SHP77 (cell line): ENCODE results near the gene DENND1A.
"Not testable (repeated sequence)": the region's sequence is repeated elsewhere in the genome, so short reads cannot be mapped to it uniquely, and the experiment has no call there.

Experiments used
- DNase-seq, 2 experiments: peaks; one replicate each; lab custom pipeline; 2025; lab: John Stamatoyannopoulos, UW

The DENND1A gene

DNA sequence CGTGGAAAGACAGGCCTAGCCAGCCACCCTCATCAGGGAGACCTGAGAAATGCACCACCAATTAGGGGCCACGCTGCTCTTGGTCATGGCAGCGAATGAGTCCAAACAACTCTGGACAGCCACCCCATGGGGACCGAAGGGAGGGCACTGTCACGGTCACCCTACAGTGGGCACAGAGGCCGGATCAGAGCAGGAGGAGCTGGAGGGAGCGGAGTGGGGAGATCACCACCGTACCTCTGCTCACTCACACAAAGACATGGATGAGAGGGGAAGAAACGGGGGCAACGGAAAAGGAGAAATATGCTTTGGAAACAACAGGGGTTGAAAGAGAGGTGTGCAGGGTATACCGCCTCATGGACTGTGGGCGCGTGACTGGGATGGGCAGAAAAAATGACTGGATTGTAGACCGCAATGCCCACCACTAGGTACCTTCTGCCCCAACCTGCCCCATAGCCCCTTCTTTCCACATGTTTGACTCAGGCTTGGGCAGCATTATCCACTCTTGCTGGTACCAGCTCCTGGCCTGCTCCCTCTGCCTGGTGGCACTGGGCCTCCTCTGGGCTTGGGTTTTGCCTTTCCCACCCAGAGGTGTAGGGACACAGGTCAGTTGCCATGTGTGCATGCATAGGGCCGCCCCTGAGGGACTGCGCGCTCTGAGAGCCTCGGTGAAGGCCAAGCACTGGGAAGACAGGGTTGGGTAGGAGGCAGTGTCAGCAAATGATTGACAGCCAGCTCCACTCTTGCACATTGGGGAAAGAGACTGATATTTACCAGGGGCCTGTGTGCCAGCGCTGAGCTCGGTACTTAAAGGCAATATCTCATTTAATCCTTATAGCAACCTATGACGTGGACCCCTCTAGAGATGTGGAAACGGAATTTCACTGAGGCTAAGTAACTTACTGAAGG lies 497.3 kb downstream of the DENND1A start:
- DNase-seq: no peak

DNA sequence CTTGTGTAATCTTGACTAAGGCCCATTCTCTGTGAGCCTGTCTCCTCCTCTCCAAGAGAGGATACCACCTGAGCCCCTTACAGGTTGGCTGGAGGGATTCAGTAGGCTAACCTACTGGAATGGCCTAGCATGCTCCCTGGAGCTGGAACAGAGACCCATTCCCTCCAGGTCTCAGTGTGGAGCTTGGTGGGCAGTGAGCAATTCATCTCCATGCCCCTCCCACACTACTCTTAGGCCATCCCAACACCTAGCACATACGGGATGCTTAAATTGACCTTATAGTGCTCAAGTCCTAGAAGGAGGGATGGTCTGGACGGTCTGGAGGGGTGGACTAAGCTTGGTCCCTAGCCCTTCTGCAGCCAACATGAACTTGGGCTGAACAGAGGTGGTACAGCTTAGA lies 498.3 kb downstream of the DENND1A start:
- DNase-seq: no peak

DNA sequence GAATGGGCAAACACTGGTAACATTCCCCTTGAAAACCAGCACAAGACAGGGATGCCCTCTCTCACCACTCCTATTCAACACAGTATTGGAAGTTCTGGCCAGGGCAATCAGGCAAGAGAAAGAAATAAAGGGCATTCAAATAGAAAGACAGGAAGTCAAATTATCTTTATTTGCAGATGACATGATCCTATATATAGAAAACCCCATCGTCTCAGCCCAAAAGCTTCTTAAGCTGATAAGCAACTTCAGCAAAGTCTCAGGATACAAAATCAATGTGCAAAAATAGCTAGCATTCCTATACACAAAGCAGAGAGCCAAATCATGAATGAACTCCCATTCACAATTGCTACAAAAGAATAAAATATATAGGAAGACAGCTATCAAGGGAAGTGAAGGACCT lies 501.5 kb downstream of the DENND1A start:
- DNase-seq: not testable (repeated sequence)

DNA sequence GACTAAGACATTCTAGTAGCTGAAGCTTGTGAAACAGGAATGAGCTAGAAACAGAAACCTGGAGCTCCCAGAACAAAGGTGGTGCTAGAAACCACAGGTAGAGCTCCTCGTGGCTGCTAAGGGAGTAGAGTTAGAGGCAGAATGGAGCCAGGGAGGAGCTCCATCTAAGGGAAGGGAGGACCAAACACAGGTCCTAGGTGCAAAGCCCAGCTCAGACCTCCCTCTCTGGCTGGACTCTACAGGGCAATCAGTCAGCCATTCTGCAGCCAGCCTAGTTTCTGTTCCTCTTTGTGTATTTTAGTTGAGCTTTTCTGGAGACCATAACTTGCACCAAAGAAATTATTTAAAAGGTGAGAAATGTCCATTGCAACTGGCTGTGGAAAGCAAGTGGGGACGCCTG lies 503.5 kb downstream of the DENND1A start:
- DNase-seq: no peak

DNA sequence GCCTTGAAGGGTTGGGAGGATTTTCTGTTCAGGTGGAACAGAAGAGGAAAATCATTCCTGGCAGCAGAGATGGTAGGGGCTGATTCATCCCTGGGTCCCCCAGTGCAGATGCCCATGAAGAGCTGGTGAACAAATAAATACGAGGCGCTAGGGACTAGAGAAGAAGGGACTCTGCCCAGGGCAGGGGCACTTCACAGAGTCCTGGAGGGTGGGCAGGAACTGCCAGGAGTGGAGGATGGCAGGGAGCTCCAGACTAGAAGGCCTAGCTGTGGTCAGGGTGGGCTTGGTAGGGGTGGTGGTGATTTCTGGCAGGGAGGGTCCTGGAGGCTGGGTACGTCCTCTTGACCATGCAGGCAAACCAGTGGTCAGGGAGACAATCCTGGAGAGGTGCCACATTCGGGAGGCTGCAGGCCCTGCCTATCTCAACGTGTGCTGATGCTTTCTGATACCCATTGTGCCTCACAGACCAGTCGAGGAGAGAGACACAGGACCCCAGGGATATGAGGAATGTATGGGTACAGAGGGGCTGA lies 504.0 kb downstream of the DENND1A start:
- no peak for DNase-seq

DNA sequence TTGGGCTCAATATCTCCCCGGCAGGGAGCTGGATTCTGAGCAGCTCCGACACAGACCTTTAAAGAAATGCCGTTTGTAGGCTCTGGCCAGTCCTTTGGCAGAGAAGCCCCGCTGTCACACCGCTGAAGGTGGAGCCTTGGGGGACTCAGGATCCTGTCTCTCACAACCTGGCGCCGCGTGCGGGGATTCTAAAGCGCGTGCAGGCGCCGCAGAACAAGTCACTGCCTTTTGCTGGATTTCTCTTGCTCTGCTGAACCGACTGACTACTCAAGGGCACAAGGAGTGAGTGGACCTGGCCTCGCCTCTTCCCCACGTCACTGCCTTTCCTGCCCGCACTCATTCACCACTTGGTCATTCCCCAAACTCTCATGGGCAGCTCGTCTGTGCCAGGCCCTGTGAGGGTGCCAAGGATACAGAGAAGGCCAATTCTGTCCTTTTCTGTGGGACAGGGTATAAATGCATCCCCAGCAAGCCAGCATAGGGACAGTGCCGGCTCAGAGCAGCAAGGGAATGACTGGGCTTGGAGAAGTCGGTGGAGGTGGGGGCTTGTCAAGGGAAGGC lies 504.6 kb downstream of the DENND1A start:
- no peak for DNase-seq

DNA sequence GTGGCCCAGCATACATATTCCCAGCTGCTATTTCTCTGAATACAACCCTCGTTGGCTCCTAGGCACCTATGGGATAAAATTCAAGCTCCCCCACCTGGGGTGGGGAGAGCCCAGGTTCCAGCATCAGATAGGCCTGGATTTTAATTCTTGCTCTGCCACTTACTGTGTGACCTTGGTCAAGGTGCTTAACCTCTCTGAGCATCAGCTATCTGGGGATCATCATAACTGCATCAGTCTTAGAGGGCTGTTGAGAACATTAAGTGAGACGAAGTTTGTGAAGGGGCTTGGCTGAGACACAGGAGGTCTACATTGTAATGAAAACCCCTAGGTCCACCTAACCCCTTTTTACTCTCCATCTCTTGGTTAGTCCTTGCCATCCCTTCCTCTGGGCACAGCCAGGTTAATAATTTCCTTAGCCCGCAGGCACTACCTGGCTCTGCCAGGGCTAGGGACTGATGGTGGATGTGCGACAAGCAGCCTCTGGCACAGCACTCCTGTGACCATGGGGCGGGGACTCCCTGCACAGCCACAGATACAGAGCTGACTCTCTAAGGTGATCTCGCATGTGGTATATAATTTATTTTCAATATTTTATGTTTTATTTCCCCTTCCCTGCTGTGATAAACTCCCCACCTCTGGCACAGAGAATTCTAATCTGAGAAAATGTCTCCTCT lies 505.2 kb downstream of the DENND1A start:
- no peak for DNase-seq

DNA sequence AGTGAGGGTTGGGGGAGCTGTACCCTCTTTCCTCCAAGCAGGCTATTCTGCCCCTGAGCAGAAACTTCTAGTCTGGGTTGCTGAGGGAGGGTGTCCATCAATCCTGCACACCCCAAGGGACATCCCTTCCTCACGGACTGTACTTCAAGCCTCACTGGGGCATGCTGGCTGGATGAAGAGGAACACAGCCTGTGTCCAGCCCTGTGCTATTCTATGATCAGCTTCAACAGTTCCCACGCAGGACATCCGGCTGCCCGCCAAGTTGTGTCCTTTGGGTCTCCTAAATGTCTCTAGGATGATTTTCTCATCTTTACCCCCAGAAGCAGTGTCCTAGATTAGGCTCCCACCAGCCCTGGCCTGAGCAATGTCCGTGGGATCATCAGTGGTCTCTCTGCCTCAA lies 505.8 kb downstream of the DENND1A start:
- DNase-seq: no peak

DNA sequence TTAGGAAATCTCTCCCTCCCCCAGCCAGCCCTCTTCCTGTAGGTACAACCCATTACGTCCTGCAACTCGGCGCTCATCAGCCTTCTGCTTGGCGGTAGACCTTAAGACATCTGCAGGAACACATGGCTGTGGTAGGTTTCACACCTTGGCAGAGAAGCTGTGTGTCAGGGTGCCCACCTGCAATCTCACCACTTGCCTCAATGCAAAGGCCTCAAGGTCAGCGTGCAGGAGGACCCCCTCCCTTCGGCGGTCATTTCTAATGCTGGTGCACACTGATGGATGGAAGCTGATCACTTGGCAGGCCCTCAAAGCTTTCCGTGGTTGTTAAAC lies 506.6 kb downstream of the DENND1A start:
- DNase-seq: no peak

DNA sequence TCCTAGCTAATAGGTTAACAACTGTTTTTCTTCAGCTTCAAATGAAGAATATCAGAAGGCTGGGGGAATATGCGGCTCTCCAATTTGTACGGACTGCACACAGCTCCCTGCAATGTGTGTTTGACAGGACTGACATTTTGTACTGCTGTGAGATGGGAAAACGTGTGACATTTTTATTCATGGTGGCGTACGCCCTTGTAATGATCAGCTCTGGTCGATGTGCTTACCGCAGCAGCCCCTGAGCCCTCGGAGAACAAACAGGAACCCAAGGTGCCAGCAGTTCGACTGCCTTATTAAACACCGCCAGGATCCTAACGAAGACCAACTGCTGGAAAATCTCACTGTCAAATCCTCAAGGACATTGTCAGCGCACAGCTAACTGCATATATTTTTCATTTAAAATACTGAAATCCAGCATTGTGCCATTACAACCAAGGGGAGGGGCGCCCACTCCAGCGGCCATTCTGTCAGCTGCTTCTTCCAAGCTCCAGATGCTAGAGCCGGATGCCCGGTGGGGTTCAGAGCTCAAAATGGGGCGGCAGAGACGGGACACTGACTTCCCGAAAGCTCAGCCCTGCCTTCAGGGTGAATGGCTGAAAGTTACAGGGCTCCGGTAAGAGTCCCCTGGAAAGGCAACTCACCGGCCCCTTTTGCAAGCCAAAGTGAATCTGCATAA lies 507.2 kb downstream of the DENND1A start:
- no peak for DNase-seq

DNA sequence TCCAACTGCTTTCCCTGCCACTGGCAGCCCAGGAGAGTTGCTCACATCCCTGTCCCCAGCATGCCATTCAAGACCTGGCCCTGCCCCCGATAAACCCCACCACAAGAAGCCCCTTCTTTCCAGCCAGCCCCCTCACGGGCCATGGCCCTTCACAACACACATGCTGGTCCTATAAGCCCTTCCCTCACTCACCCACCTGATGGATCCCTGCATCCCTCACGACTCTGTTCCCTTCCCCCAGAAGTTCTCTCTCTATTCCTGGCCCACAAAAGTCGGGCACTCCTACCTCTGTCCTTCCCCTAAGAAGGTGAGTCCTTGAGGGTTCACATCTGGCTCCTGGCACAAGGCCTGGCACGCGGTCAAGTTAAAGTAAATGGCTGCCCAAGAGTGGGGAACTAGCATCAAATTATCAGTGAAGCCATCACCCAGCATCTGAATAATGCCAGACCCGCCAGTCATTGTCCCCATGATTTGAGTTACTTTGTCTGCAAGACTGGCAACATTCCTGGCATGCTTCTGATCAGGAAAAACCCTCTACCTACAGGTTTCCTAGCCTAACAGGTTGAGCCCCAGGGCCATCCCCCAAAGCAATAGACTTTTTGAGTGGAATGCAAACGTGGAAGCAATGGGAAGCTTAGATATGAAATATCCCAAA lies 508.0 kb downstream of the DENND1A start:
- DNase-seq: no peak

DNA sequence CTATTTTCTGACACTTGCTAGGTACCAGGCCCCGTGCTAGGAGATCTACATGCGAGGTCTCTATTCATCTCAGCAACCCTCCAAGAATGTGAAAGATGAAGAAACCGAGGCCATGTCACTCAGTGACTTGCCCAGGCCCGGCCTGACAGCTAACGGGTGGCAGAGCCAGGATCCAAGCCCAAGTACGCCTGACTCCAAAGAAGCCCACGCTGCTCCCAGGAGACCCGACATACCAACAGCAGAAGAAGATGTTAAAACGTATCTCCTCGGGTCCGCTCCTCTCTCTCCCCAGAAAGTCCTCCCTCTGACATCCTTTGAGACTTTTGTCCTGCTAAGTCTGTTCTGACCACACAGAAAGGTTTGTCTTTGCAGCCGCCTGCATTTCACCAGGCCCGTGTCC lies 508.7 kb downstream of the DENND1A start:
- no peak for DNase-seq

DNA sequence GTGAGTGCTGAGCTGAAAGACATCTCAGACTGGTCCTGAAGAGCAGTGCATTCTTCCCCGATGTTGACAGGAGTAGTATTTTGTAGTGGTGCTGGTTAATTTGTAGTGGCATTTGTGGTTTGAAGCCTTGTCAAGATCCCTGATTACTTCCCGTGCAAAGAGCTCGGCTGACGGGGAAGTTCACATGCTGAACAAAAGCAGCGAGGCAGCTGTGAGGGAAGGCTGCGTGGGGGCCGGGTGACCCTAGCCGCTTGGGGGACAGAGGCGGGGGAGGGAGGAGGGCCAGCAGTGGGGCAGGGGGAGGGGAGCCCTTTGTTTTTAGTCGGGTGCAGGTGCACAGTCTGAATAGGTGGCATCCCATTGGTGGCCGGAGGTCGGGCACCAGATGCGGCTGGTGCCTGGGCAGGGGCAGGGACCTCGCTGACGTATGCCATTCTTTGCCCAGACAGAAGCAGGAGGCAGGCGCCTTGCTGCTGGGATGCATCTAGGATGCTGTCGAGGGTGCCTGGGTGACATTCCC lies 509.3 kb downstream of the DENND1A start:
- no peak for DNase-seq

DNA sequence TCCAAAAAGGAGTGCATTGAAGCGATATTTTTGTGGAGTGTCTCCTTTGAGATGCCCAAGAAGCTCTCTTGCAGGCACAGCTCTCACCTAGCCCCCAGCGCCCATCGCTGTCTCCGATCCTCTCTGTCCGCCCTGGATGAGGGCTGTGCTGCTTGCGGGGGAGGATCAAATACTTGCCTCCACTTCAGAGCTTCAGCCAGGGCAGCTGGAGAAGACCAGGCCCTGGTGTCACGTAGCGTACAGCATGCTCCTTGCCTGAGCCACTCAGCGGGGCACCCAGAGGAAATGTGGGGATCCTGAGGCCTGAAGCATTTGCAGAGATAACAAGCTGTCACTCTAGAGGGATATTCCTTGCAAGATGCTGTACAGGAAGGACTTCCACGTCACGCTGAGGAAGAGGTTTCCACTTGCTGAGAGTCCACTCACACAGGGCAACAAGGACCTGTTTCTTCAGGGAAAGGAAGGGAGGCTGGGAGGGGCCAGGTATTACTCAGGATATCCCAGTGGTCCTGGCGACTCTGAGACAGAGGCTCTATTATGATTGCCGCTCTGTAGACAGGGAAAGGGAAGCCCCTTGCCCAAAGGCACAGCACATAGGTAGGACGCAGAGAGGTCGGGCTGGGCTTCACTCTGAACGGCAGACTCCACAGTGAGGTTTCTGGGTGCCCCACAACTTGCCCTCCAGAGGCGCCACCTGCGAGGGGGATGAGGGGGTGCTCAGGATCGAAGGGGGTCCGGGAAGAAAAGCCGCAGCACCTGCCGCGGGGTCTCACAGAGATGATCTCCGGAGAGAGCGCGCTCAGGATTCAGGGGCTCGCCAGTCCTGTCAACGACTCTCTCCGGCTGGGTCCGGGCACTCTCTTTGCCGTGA lies 510.0 kb downstream of the DENND1A start:
- no peak for DNase-seq

DNA sequence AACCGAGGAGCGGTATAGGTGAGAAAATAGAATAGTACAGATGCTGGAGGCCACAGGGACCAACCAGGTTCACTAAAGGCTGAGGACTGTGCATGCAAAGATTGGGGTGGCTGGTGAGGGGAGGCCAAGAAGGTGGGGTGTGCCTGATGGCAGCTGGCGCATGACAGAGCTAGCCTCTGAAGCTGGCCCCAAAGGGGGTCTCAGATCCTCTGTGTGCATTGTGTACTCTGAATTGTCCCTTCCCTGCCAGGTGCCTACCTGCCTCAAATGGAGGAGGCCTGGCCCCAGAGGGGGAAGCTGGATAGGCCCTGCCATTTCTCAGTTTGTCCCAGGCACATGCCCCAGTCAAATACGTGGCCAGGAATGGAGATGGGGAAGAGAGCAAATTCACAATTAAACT lies 510.8 kb downstream of the DENND1A start:
- DNase-seq: no peak

DNA sequence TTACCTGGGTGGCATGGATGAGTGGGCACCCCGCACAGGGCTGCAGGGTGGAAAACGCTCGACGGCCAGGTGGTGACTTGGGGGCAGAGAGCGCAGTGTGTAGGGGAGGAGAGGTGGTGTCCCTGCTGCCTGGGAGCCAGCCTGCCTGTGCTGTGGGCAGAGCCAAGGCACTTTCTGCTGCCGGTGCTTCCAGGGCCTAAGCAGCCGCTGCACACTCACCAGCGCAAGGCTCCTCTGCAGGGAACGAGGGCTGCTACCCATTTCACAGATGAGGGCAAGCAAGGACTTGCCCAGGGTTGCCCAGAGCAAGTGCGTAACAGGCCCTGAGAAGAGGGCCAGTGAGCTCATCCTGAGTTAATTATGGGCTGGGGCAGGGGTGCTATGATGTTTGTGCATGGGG lies 511.4 kb downstream of the DENND1A start:
- no peak for DNase-seq

DNA sequence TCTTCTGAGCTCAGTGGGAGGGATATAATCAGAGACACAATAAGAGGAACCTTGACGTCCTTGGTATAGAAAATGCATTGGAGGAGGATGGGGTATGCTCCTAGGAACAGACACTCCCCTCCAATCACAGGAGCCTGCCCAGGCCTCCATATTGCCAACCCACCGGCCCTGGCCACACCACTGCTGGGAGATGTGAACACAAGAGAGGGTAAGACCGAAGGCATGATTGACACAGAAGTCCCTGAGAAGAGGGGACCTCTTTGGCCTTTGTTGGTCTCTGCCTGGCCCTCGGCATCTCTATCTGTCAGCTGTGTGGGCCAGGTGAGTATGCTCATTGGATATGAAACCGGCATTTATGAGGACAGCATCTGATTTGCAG lies 511.9 kb downstream of the DENND1A start:
- no peak for DNase-seq

DNA sequence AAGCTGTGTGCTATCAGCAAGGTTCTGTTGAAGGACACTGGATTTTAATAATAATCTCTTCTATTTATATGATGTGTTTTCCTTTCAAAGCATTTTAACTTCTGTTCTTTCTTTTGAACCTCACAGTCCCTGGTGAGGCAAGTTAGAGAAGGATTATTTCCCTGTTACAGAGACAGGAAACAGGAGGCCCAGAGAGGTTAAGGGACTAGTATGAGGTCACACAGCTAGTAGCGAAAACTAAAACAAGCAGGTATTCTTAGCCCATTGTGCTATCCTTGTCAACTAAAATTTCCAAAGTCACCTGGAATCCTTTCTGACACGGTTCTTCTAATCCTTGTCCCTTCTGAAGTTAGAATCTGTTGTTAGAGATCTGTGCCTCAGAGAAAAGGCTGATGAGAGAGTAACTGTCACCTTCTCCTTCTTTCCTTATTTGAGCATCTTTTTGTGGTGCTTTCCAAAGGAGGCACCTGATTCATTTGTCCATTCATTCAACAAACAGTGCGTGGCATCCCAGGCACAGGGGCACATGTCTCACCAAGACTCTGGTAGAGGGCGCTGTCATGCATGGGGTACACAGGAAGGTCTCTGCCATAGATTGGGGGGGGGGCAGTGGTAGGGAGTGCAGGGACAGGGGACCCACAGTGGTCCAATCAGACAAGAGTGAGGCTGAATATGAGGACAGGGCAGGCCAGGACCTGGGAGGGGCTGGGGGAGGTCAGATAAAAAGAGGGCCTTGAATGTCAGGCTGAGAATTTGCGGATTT lies 512.5 kb downstream of the DENND1A start:
- no peak for DNase-seq

DNA sequence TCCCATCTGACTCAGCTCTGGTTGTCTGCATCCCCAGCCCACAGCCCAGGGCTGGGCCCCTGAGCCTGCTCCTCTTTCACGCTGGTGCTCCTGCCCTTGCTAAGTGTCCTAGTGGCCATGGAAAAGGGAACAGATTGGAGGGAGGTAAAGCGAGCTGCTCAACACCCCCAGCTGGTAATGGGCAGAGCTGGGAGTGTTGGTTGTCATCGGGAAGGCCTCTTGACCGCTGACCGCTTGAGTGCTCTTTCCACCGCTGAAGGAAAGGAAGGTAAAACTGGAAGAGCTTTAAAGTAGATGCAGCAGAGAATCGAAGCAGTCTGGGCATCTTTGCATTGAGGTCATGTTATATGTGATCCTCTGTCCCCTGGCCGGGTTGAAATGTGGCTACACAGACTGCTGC lies 513.8 kb downstream of the DENND1A start:
- no peak for DNase-seq
